Peyer's patch (tissue), 4 donors: ENCODE measurements around the gene KNOP1.

Experiments used
- POLR2A ChIP-seq, 2 donors: fragments of 450-650 bp; IDR thresholded peaks; one replicate each; pipeline ENCODE4 v1.5.1; 2017; ENCODE audit warnings: antibody characterized with exemption in 2 of 2, mild to moderate bottlenecking in 2 of 2, moderate library complexity in 2 of 2
- TF ChIP-seq, protein P1 (sequence below), 6 experiments: fragments of 450-650 bp in 4 of 6; fragments of 200-600 bp in 2 of 6; sonication (generic) in 1 of 6; IDR thresholded peaks; one replicate each; pipeline ENCODE4 v1.5.1; 2017 to 2019; ENCODE audit warnings: antibody characterized with exemption in 6 of 6, mild to moderate bottlenecking in 3 of 6, moderate library complexity in 1 of 6

DNA sequence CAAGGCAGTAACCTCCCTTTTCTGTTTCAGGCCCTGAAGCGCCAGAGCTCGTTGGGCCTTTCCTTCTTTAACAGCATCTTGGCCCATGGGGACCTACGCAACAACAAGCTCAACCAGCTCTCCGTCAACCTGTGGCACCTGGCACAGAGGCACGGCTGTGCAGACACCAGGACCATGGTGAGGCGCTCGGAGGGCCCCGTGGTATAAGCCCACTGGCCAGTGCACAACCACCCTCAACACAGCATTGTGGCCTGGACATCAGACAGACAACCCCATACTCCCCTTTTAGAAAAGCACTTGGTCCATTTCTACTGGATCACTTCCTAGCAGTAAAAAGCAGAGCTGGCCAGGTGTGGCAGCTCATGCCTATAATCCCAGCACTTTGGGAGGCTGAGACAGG, 18.6 kb downstream of the KNOP1 start:
- TF ChIP-seq, protein P1, sequence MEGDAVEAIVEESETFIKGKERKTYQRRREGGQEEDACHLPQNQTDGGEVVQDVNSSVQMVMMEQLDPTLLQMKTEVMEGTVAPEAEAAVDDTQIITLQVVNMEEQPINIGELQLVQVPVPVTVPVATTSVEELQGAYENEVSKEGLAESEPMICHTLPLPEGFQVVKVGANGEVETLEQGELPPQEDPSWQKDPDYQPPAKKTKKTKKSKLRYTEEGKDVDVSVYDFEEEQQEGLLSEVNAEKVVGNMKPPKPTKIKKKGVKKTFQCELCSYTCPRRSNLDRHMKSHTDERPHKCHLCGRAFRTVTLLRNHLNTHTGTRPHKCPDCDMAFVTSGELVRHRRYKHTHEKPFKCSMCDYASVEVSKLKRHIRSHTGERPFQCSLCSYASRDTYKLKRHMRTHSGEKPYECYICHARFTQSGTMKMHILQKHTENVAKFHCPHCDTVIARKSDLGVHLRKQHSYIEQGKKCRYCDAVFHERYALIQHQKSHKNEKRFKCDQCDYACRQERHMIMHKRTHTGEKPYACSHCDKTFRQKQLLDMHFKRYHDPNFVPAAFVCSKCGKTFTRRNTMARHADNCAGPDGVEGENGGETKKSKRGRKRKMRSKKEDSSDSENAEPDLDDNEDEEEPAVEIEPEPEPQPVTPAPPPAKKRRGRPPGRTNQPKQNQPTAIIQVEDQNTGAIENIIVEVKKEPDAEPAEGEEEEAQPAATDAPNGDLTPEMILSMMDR (IDR thresholded peaks at IDR 0.05): no peak
- TF ChIP-seq POLR2A (IDR thresholded peaks at IDR 0.05): no peak
